IMR-90 (cell line): ENCODE data around the gene ZNF598. TPM values are rescaled to one million over a fixed set of nuclear protein-coding genes. Genes with fewer than 3 reads are reported as not detected.

ENCODE experiments used
- ATAC-seq: fragments of 200-7000 bp; cut with Tn5 transposase; 2 replicates; pipeline ENCODE4 v1.9.1; 2020; ENCODE audit warnings: low read depth, mild to moderate bottlenecking, moderate library complexity
- BruUV-seq: library from RNA; stranded (reverse); fragments of 400-500 nt; replicated peaks from 2 replicates; lab custom pipeline; 2021; lab: Mats Ljungman, UMichigan
- CTCF ChIA-PET: fragments of 300-600 bp; formaldehyde crosslinking; extraction: SDS; loops from one replicate; lab custom pipeline; 2021; ENCODE audit warnings: antibody characterized with exemption; lab: Yijun Ruan, JAX
- POLR2A ChIA-PET: fragments of 300-600 bp; sonication (Branson Sonifier 250); formaldehyde crosslinking; loops from one replicate; lab custom pipeline; 2022; ENCODE audit warnings: antibody characterized with exemption; ENCODE audit not compliant: unreplicated experiment; lab: Charles Lee
- DNase-seq: peaks from one replicate; pipeline ENCODE4 v3.0.0; 2013
- H2AFZ ChIP-seq: replicated peaks from 2 replicates; pipeline ENCODE3; 2013; ENCODE audit warnings: low read length, mild to moderate bottlenecking; ENCODE audit not compliant: poor library complexity
- H2AK5ac ChIP-seq: 2 replicates; pipeline ENCODE4 v1.6.1; 2013; ENCODE audit warnings: low read depth, low read length, inconsistent platforms
- H2AK9ac ChIP-seq: replicated peaks from 2 replicates; pipeline ENCODE3; 2013; ENCODE audit warnings: mild to moderate bottlenecking, low read depth, low read length, moderate library complexity; ENCODE audit not compliant: poor library complexity
- H2BK120ac ChIP-seq: 2 replicates; pipeline ENCODE4 v1.6.1; 2013; ENCODE audit warnings: low read depth, low read length, inconsistent platforms
- H2BK15ac ChIP-seq: 3 replicates; pipeline ENCODE4 v1.6.1; 2013; ENCODE audit warnings: low read depth, low read length, inconsistent platforms
- H2BK20ac ChIP-seq: 2 replicates; pipeline ENCODE4 v1.6.1; 2013; ENCODE audit warnings: low read depth, mild to moderate bottlenecking, inconsistent platforms, low read length, moderate library complexity
- H2BK5ac ChIP-seq: 2 replicates; pipeline ENCODE4 v1.6.1; 2013; ENCODE audit warnings: mild to moderate bottlenecking, low read depth, low read length, inconsistent platforms; ENCODE audit not compliant: poor library complexity, severe bottlenecking
- H3K14ac ChIP-seq: replicated peaks from 2 replicates; pipeline ENCODE4 v1.6.1; 2013; ENCODE audit warnings: low read depth, low read length, inconsistent platforms
- H3K18ac ChIP-seq: 2 replicates; pipeline ENCODE4 v1.6.1; 2013; ENCODE audit warnings: low read depth, low read length, control low read depth
- H3K23ac ChIP-seq: 2 replicates; pipeline ENCODE4 v1.6.1; 2013; ENCODE audit warnings: low read depth, low read length, inconsistent platforms
- H3K27ac ChIP-seq: 2 replicates; pipeline ENCODE4 v1.5.1; 2013; ENCODE audit warnings: mild to moderate bottlenecking, control low read depth, low read length; ENCODE audit not compliant: insufficient read depth
- H3K27me3 ChIP-seq: 2 replicates; pipeline ENCODE4 v1.6.1; 2013; ENCODE audit warnings: low read length; ENCODE audit not compliant: control insufficient read depth, insufficient read depth
- H3K36me3 ChIP-seq: 2 replicates; pipeline ENCODE4 v1.6.1; 2013; ENCODE audit warnings: low read length, mixed read lengths; ENCODE audit not compliant: control insufficient read depth, insufficient read depth
- H3K4ac ChIP-seq: 2 replicates; pipeline ENCODE4 v1.6.1; 2013; ENCODE audit warnings: low read depth, low read length, inconsistent platforms
- H3K4me1 ChIP-seq: 2 replicates; pipeline ENCODE4 v1.6.1; 2013; ENCODE audit warnings: low read length, mixed read lengths; ENCODE audit not compliant: control insufficient read depth, insufficient read depth
- H3K4me2 ChIP-seq: 2 replicates; pipeline ENCODE4 v1.6.1; 2013; ENCODE audit warnings: low read depth, mild to moderate bottlenecking, control low read depth, low read length, moderate library complexity
- H3K4me3 ChIP-seq: 2 replicates; pipeline ENCODE4 v1.5.1; 2013; ENCODE audit warnings: low read depth, mild to moderate bottlenecking, control low read depth, low read length, moderate library complexity; ENCODE audit not compliant: insufficient read depth
- H3K56ac ChIP-seq: 2 replicates; pipeline ENCODE4 v1.6.1; 2013; ENCODE audit warnings: low read length, inconsistent platforms; ENCODE audit not compliant: insufficient read depth; ENCODE audit errors: extremely low read depth
- H3K79me1 ChIP-seq, 2 experiments: 2 replicates each; pipeline ENCODE4 v1.6.1; 2013; ENCODE audit warnings: low read length in 2 of 2, inconsistent platforms in 1 of 2, low read depth in 1 of 2
- H3K9ac ChIP-seq: 2 replicates; pipeline ENCODE4 v1.6.1; 2013; ENCODE audit warnings: low read depth, low read length, control low read depth
- H3K9me1 ChIP-seq: 2 replicates; pipeline ENCODE4 v1.6.1; 2013; ENCODE audit warnings: low read length, inconsistent platforms; ENCODE audit not compliant: insufficient read depth
- H3K9me3 ChIP-seq: 2 replicates; pipeline ENCODE4 v1.6.1; 2013; ENCODE audit warnings: low read length; ENCODE audit not compliant: control insufficient read depth, insufficient read depth
- H4K20me1 ChIP-seq: 2 replicates; pipeline ENCODE4 v1.6.1; 2013; ENCODE audit warnings: low read length, inconsistent platforms; ENCODE audit not compliant: insufficient read depth
- H4K5ac ChIP-seq: 2 replicates; pipeline ENCODE4 v1.6.1; 2013; ENCODE audit warnings: mild to moderate bottlenecking, low read depth, low read length, control low read depth
- H4K8ac ChIP-seq, 2 experiments: 2 replicates each; pipeline ENCODE4 v1.6.1; 2013; ENCODE audit warnings: low read depth in 2 of 2, low read length in 2 of 2, control low read depth in 1 of 2, inconsistent platforms in 1 of 2
- H4K91ac ChIP-seq: 2 replicates; pipeline ENCODE4 v1.6.1; 2013; ENCODE audit warnings: low read depth, low read length, inconsistent platforms; ENCODE audit not compliant: insufficient read depth
- CHD1 ChIP-seq: IDR thresholded peaks from 2 replicates; pipeline ENCODE4 v1.6.1; 2012; ENCODE audit warnings: low read depth, low read length, improper control_type of control experiment
- MXI1 ChIP-seq: IDR thresholded peaks from 2 replicates; pipeline ENCODE4 v1.6.1; 2012; ENCODE audit warnings: low read depth, mild to moderate bottlenecking, low read length, moderate library complexity, borderline replicate concordance
- RAD21 ChIP-seq: IDR thresholded peaks from 2 replicates; pipeline ENCODE4 v1.6.1; 2012; ENCODE audit warnings: low read length, improper control_type of control experiment
- RCOR1 ChIP-seq: IDR thresholded peaks from 2 replicates; pipeline ENCODE4 v1.6.1; 2012; ENCODE audit warnings: mild to moderate bottlenecking, low read length, improper control_type of control experiment; ENCODE audit not compliant: insufficient replicate concordance
- WGBS, 2 experiments: methylation state at CpG; one replicate each; pipeline versions ENCODE4 v1.1.5 to v1.1.7; 2013; ENCODE audit warnings: missing lambda C conversion rate in 2 of 2; ENCODE audit not compliant: insufficient read length in 1 of 2; ENCODE audit errors: extremely low coverage in 2 of 2; 5-methylcytosine and 5-hydroxymethylcytosine counted together
- dilution Hi-C: fragments of 300-500 bp; cut with HindIII; formaldehyde crosslinking; loops from one replicate; pipeline ENCODE4 v1.14.3; 2018; ENCODE audit warnings: low sequenced_read_pairs; ENCODE audit not compliant: unreplicated experiment
- in situ Hi-C: fragments of 300-500 bp; cut with MboI; formaldehyde crosslinking; loops from 3 replicates; pipeline ENCODE4 v1.14.3; 2019; ENCODE audit warnings: low sequenced_read_pairs, inconsistent platforms, mixed read lengths
- intact Hi-C: fragments of 100-400 bp; cut with micrococcal nuclease; formaldehyde crosslinking; loops from 2 replicates; pipeline ENCODE4 v1.10.0; 2022
- polyA plus RNA-seq, 3 experiments: library from polyadenylated mRNA; depleted of rRNA; stranded (reverse); fragments of >200 nt; gene quantifications; 2 replicates each; pipeline ENCODE4 v1.2.3, GENCODE V29; 2012; ENCODE audit warnings: low replicate concordance in 1 of 3
- total RNA-seq: library from RNA; depleted of rRNA; stranded (reverse); fragments of >200 nt; gene quantifications from 2 replicates; pipeline ENCODE4 v1.2.3, GENCODE V29; 2012
- TF ChIP-seq, protein P1 (sequence below): fragments of 150-350 bp; IDR thresholded peaks from 2 replicates; pipeline ENCODE4 v1.6.1; 2017; ENCODE audit warnings: mild to moderate bottlenecking, antibody characterized with exemption, low read length, low read depth

ZNF598 gene
- total and polyA plus RNA-seq, 2 of the 4 experiments (the other 2 are of a cell fraction), result 3.4 to 36.4 TPM

DNA sequence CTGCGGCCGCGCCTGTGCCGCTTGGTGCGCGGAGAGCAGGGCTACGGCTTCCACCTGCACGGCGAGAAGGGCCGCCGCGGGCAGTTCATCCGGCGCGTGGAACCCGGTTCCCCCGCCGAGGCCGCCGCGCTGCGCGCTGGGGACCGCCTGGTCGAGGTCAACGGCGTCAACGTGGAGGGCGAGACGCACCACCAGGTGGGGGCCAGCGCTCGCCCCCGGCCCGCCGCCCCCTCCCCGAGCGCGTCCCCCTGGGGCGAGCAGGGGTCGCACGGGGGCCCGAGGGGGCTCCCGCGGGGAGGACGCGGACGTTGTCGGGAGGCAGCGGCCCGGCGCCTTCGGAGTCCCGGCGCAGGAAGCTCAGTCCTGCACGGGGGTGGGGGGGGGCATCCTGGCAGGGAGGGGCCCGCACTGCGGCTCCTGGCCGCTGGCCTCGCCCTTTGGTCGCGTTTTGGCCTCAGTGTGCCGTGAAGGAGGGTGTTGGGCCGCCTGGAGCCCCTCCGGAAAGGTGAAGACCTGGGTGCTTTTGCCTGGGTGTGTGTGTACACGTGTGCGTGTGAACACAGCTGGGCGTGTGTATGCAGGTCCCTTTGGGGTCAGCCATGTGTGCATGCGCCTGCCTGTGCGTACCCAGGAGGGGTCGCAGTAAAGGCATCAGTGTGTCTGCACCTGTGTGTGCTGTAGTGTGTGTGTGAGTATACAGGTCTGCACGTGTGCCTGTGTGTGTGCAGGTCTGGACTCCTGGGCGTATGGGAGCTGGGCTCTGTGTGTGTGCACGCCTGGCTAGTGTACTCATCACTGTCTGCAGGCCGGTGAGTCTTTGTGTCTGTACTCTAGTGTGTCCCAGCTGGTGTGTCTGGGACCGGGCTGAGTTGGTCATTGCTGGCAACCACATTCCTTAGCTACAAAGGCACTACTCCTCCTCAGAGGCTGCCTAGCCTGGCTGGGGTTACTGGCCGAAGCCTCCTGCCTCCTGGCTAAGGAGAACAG is 17.7 kb upstream of the ZNF598 start:
- H3K14ac ChIP-seq, result peak overlapping the region; percentile 97
- intact Hi-C loops, result no loop called here
- peak overlapping the region; percentile 93 for H3K4ac ChIP-seq
- peak overlapping the region; percentile 38 for H3K27ac ChIP-seq
- peak overlapping the region; percentile 69; the same call in 1 of the 3 replicates for H2BK15ac ChIP-seq
- peak overlapping the region; percentile 78 for H2AFZ ChIP-seq
- H3K23ac ChIP-seq, result peak overlapping the region; percentile 94
- no peak overlapping the region for H2BK20ac ChIP-seq
- H3K4me2 ChIP-seq, result peak overlapping the region; percentile 96
- no peaks in the 10 kb centered on the region for H3K9me3 ChIP-seq
- peaks cover 6 to 48% of the 10 kb centered on the region in 2 experiments for H3K79me1 ChIP-seq
- H2BK5ac ChIP-seq, result peak overlapping the region; percentile 62
- 5% methylated on average over 44 of the region's 76 CpGs; no CpG with 5 or more reads in 1 of the 2 experiments for WGBS, 2 experiments
- H2AK5ac ChIP-seq, result peak overlapping the region; percentile 99
- ATAC-seq (peak; percentile 7), DNase-seq (peak; percentile 59)
- H3K4me1 ChIP-seq, result peaks cover 22% of the 10 kb centered on the region
- in situ Hi-C loops, result no loop called here
- dilution Hi-C loops, result no loop called here
- ChIA-PET POLR2A (interaction anchor here (0.6 kb wide), 1 partner anchor 130 kb away, joined by 6 read pairs; no protein-coding TSS in a partner anchor), CTCF (interaction anchor here (1.3 kb wide), 1 partner anchor 23 kb away, joined by 5 read pairs; no protein-coding TSS in a partner anchor)
- H2BK120ac ChIP-seq, result peak overlapping the region; percentile 37; the same call in 1 of the 2 replicates
- H4K20me1 ChIP-seq, result peaks cover 15% of the 10 kb centered on the region
- no peak overlapping the region; the same call in 1 of the 2 replicates for H3K56ac ChIP-seq
- peak overlapping the region in 1 of 2 experiments; percentile 66; a peak in 1 of 4 replicates for H4K8ac ChIP-seq
- H2AK9ac ChIP-seq, result peak overlapping the region; percentile 77
- peak overlapping the region; percentile 5; the same call in 1 of the 2 replicates for H3K18ac ChIP-seq
- peak overlapping the region; percentile 2; the same call in 1 of the 2 replicates for H4K5ac ChIP-seq
- H3K4me3 ChIP-seq, result peak overlapping the region; percentile 70
- H3K9me1 ChIP-seq, result peaks cover 9% of the 10 kb centered on the region
- peak overlapping the region; percentile 80 for H3K9ac ChIP-seq
- H4K91ac ChIP-seq, result peak overlapping the region; percentile 63
- no peaks in the 10 kb centered on the region for H3K27me3 ChIP-seq
- H3K36me3 ChIP-seq, result peaks cover 18% of the 10 kb centered on the region
- BruUV-seq, result no TSS peak
- TF ChIP-seq MXI1 (peak; percentile 64), RAD21 (peak; percentile 12; the same call in 1 of the 2 replicates), CHD1 (no peak), RCOR1 (peak; percentile 53)
- TF ChIP-seq, protein P1, sequence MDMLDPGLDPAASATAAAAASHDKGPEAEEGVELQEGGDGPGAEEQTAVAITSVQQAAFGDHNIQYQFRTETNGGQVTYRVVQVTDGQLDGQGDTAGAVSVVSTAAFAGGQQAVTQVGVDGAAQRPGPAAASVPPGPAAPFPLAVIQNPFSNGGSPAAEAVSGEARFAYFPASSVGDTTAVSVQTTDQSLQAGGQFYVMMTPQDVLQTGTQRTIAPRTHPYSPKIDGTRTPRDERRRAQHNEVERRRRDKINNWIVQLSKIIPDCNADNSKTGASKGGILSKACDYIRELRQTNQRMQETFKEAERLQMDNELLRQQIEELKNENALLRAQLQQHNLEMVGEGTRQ, result no peak
